Left lung (tissue), 10 donors: ENCODE data around the gene CDK5RAP2. TPM values are rescaled to one million over a fixed set of nuclear protein-coding genes. Genes with fewer than 3 reads are reported as not detected.

Source experiments
- ATAC-seq: fragments of 200-7000 bp; cut with Tn5 transposase; one replicate; pipeline ENCODE4 v1.9.1; 2020; ENCODE audit warnings: moderate library complexity
- DNase-seq, 4 donors: peaks; one replicate each; pipeline ENCODE4 v3.0.0-alpha.2; 2013 to 2020
- H3K27ac ChIP-seq, 2 donors: fragments of 200-600 bp; sonication (generic) in 1 of 2; one replicate each; pipeline versions ENCODE4 v1.5.0 to v1.8.0; 2020 to 2021
- H3K27me3 ChIP-seq, 2 donors: fragments of 200-600 bp; sonication (generic) in 1 of 2; one replicate each; pipeline versions ENCODE4 v1.5.0 to v1.8.0; 2020 to 2021
- H3K36me3 ChIP-seq, 2 donors: fragments of 200-600 bp; sonication (generic) in 1 of 2; one replicate each; pipeline versions ENCODE4 v1.5.0 to v1.8.0; 2020 to 2021
- H3K4me1 ChIP-seq, 2 donors: fragments of 200-600 bp; one replicate each; pipeline ENCODE4 v1.8.0; 2021
- H3K4me3 ChIP-seq, 2 donors: fragments of 200-600 bp; sonication (generic) in 1 of 2; one replicate each; pipeline versions ENCODE4 v1.5.0 to v1.8.0; 2020 to 2021; ENCODE audit warnings: mild to moderate bottlenecking in 1 of 2
- H3K9me3 ChIP-seq, 2 donors: fragments of 200-600 bp; sonication (generic) in 1 of 2; one replicate each; pipeline versions ENCODE4 v1.5.0 to v1.8.0; 2020 to 2021
- intact Hi-C, 2 donors: fragments of 100-400 bp; cut with DNase I; formaldehyde crosslinking; loops; one replicate each; pipeline versions ENCODE4 v1.11.2 to v1.14.2; 2022
- polyA plus RNA-seq, 6 donors: library from polyadenylated mRNA; unstranded; fragments of 120-200 nt; gene quantifications; one replicate each; pipeline ENCODE4 v1.2.1, GENCODE V29; 2013; ENCODE audit not compliant: insufficient read length in 6 of 6
- total RNA-seq, 2 donors: library from RNA; stranded (reverse); fragmentation: NEBNext Ultra II Directional; extraction: Animal tissue kit (Norgen Biotek cat#: 25700); gene quantifications; one replicate each; pipeline ENCODE4 v1.2.1, GENCODE V29; 2021
- TF ChIP-seq, protein P1 (sequence below), 2 donors: fragments of 200-600 bp; sonication (generic) in 1 of 2; IDR thresholded peaks; one replicate each; pipeline versions ENCODE4 v1.5.0 to v1.8.0; 2021; ENCODE audit warnings: antibody characterized with exemption in 2 of 2
- donor health status: DM: no; HTN: yes; CAD: no.
- donor health status: DM: no; HTN: no; CAD: no.

The CDK5RAP2 gene
- total and polyA plus RNA-seq, 8 donors = 40.5 to 75.7 (median 62.6) TPM

DNA sequence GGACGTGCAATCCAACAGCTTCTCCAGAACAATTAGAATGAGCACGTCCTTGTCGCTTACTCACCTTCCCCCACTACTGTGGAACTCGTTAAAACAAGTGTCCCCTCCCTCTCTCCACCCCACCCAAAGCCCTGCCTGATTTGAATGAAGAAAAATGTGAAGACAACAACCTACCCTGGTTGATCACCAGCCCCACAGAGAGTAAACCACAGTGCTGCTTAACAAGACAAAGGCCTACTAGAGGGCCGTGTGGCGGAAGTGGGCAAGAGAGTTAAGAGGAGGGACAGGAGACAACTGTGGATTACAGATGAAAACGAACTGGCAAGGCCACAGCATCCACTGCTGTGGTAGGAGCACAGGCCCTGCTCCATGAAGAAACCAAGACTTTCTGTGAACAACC is 51.1 kb downstream of the CDK5RAP2 start:
- no peak overlapping the region for H3K4me3 ChIP-seq
- intact Hi-C loops = no loop called here

GRCh38 chr9:120528327-120528726 is 51.6 kb downstream of the CDK5RAP2 start:
- no peaks in the 10 kb centered on the region for H3K27me3 ChIP-seq
- no peak for ATAC-seq
- intact Hi-C loops = no loop called here
- H3K27ac ChIP-seq = no peak overlapping the region
- DNase-seq = no peak
- no peak overlapping the region for H3K4me3 ChIP-seq
- TF ChIP-seq, protein P1, sequence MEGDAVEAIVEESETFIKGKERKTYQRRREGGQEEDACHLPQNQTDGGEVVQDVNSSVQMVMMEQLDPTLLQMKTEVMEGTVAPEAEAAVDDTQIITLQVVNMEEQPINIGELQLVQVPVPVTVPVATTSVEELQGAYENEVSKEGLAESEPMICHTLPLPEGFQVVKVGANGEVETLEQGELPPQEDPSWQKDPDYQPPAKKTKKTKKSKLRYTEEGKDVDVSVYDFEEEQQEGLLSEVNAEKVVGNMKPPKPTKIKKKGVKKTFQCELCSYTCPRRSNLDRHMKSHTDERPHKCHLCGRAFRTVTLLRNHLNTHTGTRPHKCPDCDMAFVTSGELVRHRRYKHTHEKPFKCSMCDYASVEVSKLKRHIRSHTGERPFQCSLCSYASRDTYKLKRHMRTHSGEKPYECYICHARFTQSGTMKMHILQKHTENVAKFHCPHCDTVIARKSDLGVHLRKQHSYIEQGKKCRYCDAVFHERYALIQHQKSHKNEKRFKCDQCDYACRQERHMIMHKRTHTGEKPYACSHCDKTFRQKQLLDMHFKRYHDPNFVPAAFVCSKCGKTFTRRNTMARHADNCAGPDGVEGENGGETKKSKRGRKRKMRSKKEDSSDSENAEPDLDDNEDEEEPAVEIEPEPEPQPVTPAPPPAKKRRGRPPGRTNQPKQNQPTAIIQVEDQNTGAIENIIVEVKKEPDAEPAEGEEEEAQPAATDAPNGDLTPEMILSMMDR (IDR thresholded peaks at IDR 0.05) = no peak
- no peaks in the 10 kb centered on the region for H3K9me3 ChIP-seq
- peaks cover 0 to 94% of the 10 kb centered on the region in 2 donors for H3K36me3 ChIP-seq
- peaks cover 5 to 14% of the 10 kb centered on the region in 2 donors for H3K4me1 ChIP-seq

More for the DNA sequence above, 51.1 kb downstream of the CDK5RAP2 start:
- peaks cover 0 to 92% of the 10 kb centered on the region in 2 donors for H3K36me3 ChIP-seq
- no peaks in the 10 kb centered on the region for H3K9me3 ChIP-seq
- H3K27ac ChIP-seq = no peak overlapping the region
- no peak for DNase-seq
- no peaks in the 10 kb centered on the region for H3K27me3 ChIP-seq
- TF ChIP-seq, protein P1 (IDR thresholded peaks at IDR 0.05) = no peak
- peaks cover 5 to 14% of the 10 kb centered on the region in 2 donors for H3K4me1 ChIP-seq
- ATAC-seq = no peak

DNA sequence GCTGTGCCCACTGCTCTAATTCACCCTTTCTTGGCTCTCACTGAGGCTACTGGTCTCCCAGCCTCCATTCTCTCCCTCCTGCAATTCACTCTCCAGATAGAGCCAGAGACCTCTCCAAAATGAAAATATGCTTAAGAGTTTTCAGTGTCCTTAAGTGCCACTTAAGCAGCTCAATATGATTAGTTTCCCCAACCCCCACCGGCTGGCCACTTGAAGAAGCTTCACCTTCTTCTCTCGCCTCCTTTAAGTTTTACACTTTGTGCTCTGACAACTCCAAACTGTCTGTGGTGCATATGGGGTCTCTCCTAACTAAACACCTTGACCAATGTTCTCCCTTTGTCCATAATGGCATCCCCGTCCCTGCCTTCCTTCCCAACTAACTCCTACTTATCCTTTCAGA is 53.4 kb downstream of the CDK5RAP2 start:
- TF ChIP-seq, protein P1 (IDR thresholded peaks at IDR 0.05) = no peak
- H3K36me3 ChIP-seq = peaks cover 0 to 94% of the 10 kb centered on the region in 2 donors
- DNase-seq (peak in 2 of 4 donors; percentile 13 to 46), ATAC-seq (peak; percentile 45)
- no peak overlapping the region for H3K27ac ChIP-seq
- H3K9me3 ChIP-seq = no peaks in the 10 kb centered on the region
- no peaks in the 10 kb centered on the region for H3K27me3 ChIP-seq
- intact Hi-C loops = no loop called here
- H3K4me3 ChIP-seq = no peak overlapping the region
- H3K4me1 ChIP-seq = peaks cover 0 to under 1% of the 10 kb centered on the region in 2 donors

DNA sequence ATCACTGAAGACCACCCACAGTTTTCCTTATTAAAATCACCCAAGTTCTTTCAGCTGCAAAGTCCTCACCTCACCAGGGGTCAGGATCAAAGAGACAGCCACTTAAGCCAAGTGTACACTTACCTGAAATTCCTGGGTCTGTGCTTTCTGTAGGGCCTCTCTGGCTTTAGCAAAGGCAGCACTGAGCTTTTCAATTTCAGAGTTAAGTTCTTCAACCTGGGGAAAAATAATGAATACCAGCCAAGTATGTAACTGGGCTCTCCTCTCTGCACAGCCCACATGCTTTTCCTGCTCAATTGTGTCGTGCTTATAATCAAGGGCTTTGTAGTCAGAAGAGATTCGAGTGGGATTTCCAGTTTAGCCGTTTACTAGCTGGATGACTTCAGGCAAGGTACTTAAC is 55.1 kb downstream of the CDK5RAP2 start:
- H3K4me3 ChIP-seq = no peak overlapping the region
- ATAC-seq = peak; percentile 82

DNA sequence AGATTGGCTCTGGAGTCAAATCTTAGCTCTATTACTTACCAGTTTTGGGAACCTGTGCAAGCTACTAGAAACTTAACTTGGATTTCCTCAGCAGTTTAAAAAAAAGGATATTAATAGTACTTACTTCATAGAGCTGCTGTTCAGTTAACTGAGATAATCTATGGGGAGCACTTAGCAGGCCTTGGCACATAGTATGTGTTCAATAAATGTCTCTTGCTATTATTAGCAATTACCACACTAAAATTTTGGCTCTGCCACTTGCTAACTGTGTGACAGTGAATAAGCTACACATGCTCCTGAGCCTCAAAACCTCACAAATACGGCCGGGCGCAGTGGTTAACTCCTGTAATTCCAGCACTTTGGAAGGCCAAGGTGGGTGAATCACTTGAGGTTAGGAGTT is 55.9 kb downstream of the CDK5RAP2 start:
- H3K4me1 ChIP-seq = no peaks in the 10 kb centered on the region
- H3K36me3 ChIP-seq = peaks cover 0 to 74% of the 10 kb centered on the region in 2 donors
- intact Hi-C loops = no loop called here
- no peak overlapping the region for H3K4me3 ChIP-seq
- no peak for ATAC-seq
- no peak overlapping the region for H3K27ac ChIP-seq
- H3K27me3 ChIP-seq = no peaks in the 10 kb centered on the region
- H3K9me3 ChIP-seq = no peaks in the 10 kb centered on the region
- no peak for DNase-seq
- TF ChIP-seq, protein P1 (IDR thresholded peaks at IDR 0.05) = no peak

More for the DNA sequence above, 55.1 kb downstream of the CDK5RAP2 start:
- Histone ChIP-seq H3K9me3 (no peaks in the 10 kb centered on the region), H3K27me3 (no peaks in the 10 kb centered on the region), H3K27ac (no peak overlapping the region), H3K36me3 (peaks cover 0 to 81% of the 10 kb centered on the region in 2 donors), H3K4me1 (no peaks in the 10 kb centered on the region)
- DNase-seq = peak in 2 of 4 donors; percentile 10 to 69
- intact Hi-C loops = no loop called here
- TF ChIP-seq, protein P1 (IDR thresholded peaks at IDR 0.05) = no peak
